OCI-LY1 (cell line): ENCODE data around the gene ADCY4.

Experiments used
- CTCF ChIP-seq: fragments of 200-600 bp; sonication (generic), shearing (Covaris generic); IDR thresholded peaks from 2 replicates; pipeline ENCODE4 v1.5.1; 2017; ENCODE audit warnings: mild to moderate bottlenecking, antibody characterized with exemption, low read length, moderate library complexity, mixed read lengths
- EZH2 ChIP-seq: fragments of 200-600 bp; sonication (generic), shearing (Covaris generic); IDR thresholded peaks from 2 replicates; pipeline ENCODE4 v1.8.0; 2017; ENCODE audit warnings: borderline replicate concordance, mixed run types, mild to moderate bottlenecking, antibody characterized with exemption, low read length, moderate library complexity, mixed read lengths

- no peak for TF ChIP-seq CTCF
- TF ChIP-seq EZH2: no peak
Measured at GRCh38 chr14:24372701-24373416, 38.0 kb upstream of the ADCY4 start.
